Measurements from ENCODE around the gene AUNIP.

GRCh38 chr1:25889470-25889869 is 30.2 kb upstream of the AUNIP start:
- no peak for TF ChIP-seq MAX (IDR thresholded peaks at IDR 0.05; ENCODE audit: insufficient read depth, insufficient read length)
- no peak for TF ChIP-seq CTCF (IDR thresholded peaks at IDR 0.05; ENCODE audit: extremely low read depth in 1 of 2, insufficient read depth in 1 of 2, low read depth in 1 of 2, low read length in 2 of 2)
- no peak for TF ChIP-seq POLR2A (IDR thresholded peaks at IDR 0.05; ENCODE audit: low read depth, low read length)
- no peak for TF ChIP-seq POLR2AphosphoS5 (IDR thresholded peaks at IDR 0.05; ENCODE audit: insufficient read depth, low read depth, low read length)
